Endothelial cell of umbilical vein (primary cell): ENCODE results near the gene ASS1. TPM values are rescaled to one million over a fixed set of nuclear protein-coding genes. Genes with fewer than 3 reads are reported as not detected.

Experiments used
- BruUV-seq: library from RNA; stranded (reverse); fragments of 400-500 nt; replicated peaks from 2 replicates; lab custom pipeline; 2021; lab: Mats Ljungman, UMichigan
- CTCF ChIA-PET: fragments of 300-600, 350-600 bp; sonication (Branson Sonifier 250); formaldehyde crosslinking; loops from one replicate; lab custom pipeline; 2021; ENCODE audit warnings: antibody characterized with exemption, inconsistent platforms; lab: Charles Lee
- POLR2A ChIA-PET: fragments of 300-600, 350-600 bp; sonication (Branson Sonifier 250); formaldehyde crosslinking; loops from one replicate; lab custom pipeline; 2021; ENCODE audit warnings: antibody characterized with exemption, inconsistent platforms; lab: Charles Lee
- DNase-seq: peaks from one replicate; pipeline ENCODE4 v3.0.0-alpha.2; 2011; ENCODE audit warnings: low read depth, low spot score
- FAIRE-seq: peaks from 2 replicates; lab custom pipeline; 2011; peaks lifted over from hg19 to GRCh38; lab: Jason Lieb, UNC
- H2AFZ ChIP-seq: 2 replicates; pipeline ENCODE4 v1.6.0; 2012; ENCODE audit warnings: low read depth, low read length, control low read depth, inconsistent platforms
- H3K27ac ChIP-seq: 2 replicates; pipeline ENCODE4 v1.5.1; 2011; ENCODE audit warnings: low read depth, mild to moderate bottlenecking, control low read depth, low read length, moderate library complexity; ENCODE audit not compliant: insufficient read depth
- H3K27me3 ChIP-seq, 2 experiments: 2 replicates each; pipeline versions ENCODE4 v1.6.0 to v1.6.1; 2011; ENCODE audit warnings: low read length in 2 of 2, mixed read lengths in 1 of 2; ENCODE audit not compliant: control insufficient read depth in 2 of 2, insufficient read depth in 2 of 2
- H3K36me3 ChIP-seq, 2 experiments: 2 replicates in 1 of 2; 3 replicates in 1 of 2; pipeline ENCODE4 v1.5.1; 2011; ENCODE audit warnings: low read length in 2 of 2, mild to moderate bottlenecking in 1 of 2, moderate library complexity in 1 of 2; ENCODE audit not compliant: control insufficient read depth in 2 of 2, insufficient read depth in 2 of 2; ENCODE audit errors: extremely low read depth in 1 of 2
- H3K4me1 ChIP-seq: 3 replicates; pipeline ENCODE4 v1.5.1; 2011; ENCODE audit warnings: mild to moderate bottlenecking, low read length; ENCODE audit not compliant: control insufficient read depth, insufficient read depth; ENCODE audit errors: extremely low read depth
- H3K4me2 ChIP-seq: 2 replicates; pipeline ENCODE4 v1.6.1; 2011; ENCODE audit warnings: low read length, control low read depth, mixed read lengths; ENCODE audit not compliant: insufficient read depth
- H3K4me3 ChIP-seq, 3 experiments: fragments of 200-600 bp in 1 of 3; sonication (generic), shearing (Covaris generic) in 1 of 3; replicated peaks in 1 of 3; 2 replicates each; pipeline ENCODE4 v1.5.1; 2011 to 2016; ENCODE audit warnings: control low read depth in 3 of 3, low read length in 3 of 3, mild to moderate bottlenecking in 2 of 3, inconsistent platforms in 1 of 3, low read depth in 1 of 3, moderate library complexity in 1 of 3; ENCODE audit not compliant: insufficient read depth in 1 of 3
- H3K79me2 ChIP-seq: 2 replicates; pipeline ENCODE4 v1.6.0; 2012; ENCODE audit warnings: low read length, inconsistent platforms; ENCODE audit not compliant: control insufficient read depth, insufficient read depth
- H3K9ac ChIP-seq: replicated peaks from 2 replicates; pipeline ENCODE3; 2011; ENCODE audit warnings: low read length, control low read depth; ENCODE audit not compliant: insufficient read depth; ENCODE audit errors: extremely low read depth
- H3K9me1 ChIP-seq: replicated peaks from 3 replicates; pipeline ENCODE4 v1.6.0; 2011; ENCODE audit warnings: mild to moderate bottlenecking, low read length; ENCODE audit not compliant: control insufficient read depth, insufficient read depth; ENCODE audit errors: extremely low read depth
- H3K9me3 ChIP-seq: replicated peaks from 2 replicates; pipeline ENCODE4 v1.5.1; 2012; ENCODE audit warnings: low read length, inconsistent platforms; ENCODE audit not compliant: control insufficient read depth, insufficient read depth
- H4K20me1 ChIP-seq: replicated peaks from 2 replicates; pipeline ENCODE3; 2011; ENCODE audit warnings: mild to moderate bottlenecking, low read length; ENCODE audit not compliant: control insufficient read depth, insufficient read depth; ENCODE audit errors: extremely low read depth
- CTCF ChIP-seq, 2 donors: IDR thresholded peaks; 1 replicate in 1 of 2; 2 replicates in 1 of 2; pipeline ENCODE4 v1.5.1; 2011; ENCODE audit warnings: low read length in 2 of 2, mild to moderate bottlenecking in 2 of 2, moderate library complexity in 2 of 2, control low read depth in 1 of 2, inconsistent platforms in 1 of 2, low read depth in 1 of 2; ENCODE audit not compliant: insufficient read depth in 1 of 2; ENCODE audit errors: extremely low read depth in 1 of 2
- EZH2 ChIP-seq: IDR thresholded peaks from 2 replicates; pipeline ENCODE4 v1.6.1; 2012; ENCODE audit warnings: borderline replicate concordance, low read depth, mild to moderate bottlenecking, moderate library complexity, low read length, inconsistent platforms; ENCODE audit not compliant: severe bottlenecking
- FOS ChIP-seq: IDR thresholded peaks from 2 replicates; pipeline ENCODE4 v1.6.1; 2011; ENCODE audit warnings: mild to moderate bottlenecking, low read length, moderate library complexity, borderline replicate concordance; ENCODE audit not compliant: insufficient read depth
- GATA2 ChIP-seq: IDR thresholded peaks from 2 replicates; pipeline ENCODE4 v1.7.0; 2011; ENCODE audit warnings: low read depth, mild to moderate bottlenecking, moderate library complexity, mixed read lengths, low read length; ENCODE audit not compliant: insufficient read length, insufficient read depth
- MAX ChIP-seq: IDR thresholded peaks from 2 replicates; pipeline ENCODE4 v1.6.1; 2011; ENCODE audit not compliant: insufficient read depth, insufficient read length
- MYC ChIP-seq: IDR thresholded peaks from one replicate; pipeline ENCODE4 v1.6.1; 2011; ENCODE audit warnings: mild to moderate bottlenecking, low read depth, low read length
- POLR2A ChIP-seq: IDR thresholded peaks from 2 replicates; pipeline ENCODE4 v1.6.1; 2012; ENCODE audit warnings: low read depth, mild to moderate bottlenecking, control low read depth, low read length
- POLR2AphosphoS5 ChIP-seq: IDR thresholded peaks from 2 replicates; pipeline ENCODE4 v1.6.1; 2012; ENCODE audit warnings: low read depth, mild to moderate bottlenecking, control low read depth, low read length, moderate library complexity; ENCODE audit not compliant: insufficient read depth
- dilution Hi-C: fragments of 300-500 bp; cut with MboI; formaldehyde crosslinking; loops from one replicate; pipeline ENCODE4 v1.15.0; 2019; ENCODE audit warnings: low sequenced_read_pairs; ENCODE audit not compliant: extremely low pct_ligation_motif_present
- intact Hi-C: fragments of 100-400 bp; cut with micrococcal nuclease; formaldehyde crosslinking; loops from one replicate; pipeline ENCODE4 v1.10.0; 2022
- polyA plus RNA-seq, 4 experiments: library from polyadenylated mRNA; depleted of rRNA in 3 of 4; stranded (reverse) in 3 of 4; unstranded in 1 of 4; fragments of >200 nt; gene quantifications; 2 replicates each; pipeline versions ENCODE4 v1.2.1 to v1.2.3, GENCODE V29; 2011 to 2012; ENCODE audit warnings: missing spikeins in 1 of 4
- total RNA-seq: library from RNA; stranded (reverse); gene quantifications from 2 replicates; pipeline ENCODE4 v1.2.3, GENCODE V29; 2021

Gene ASS1
- total and polyA plus RNA-seq, 2 donors (not counting 3 experiments of a cell fraction or from before 2014, with no cell fraction given) = 3.6 to 12.4 TPM

GRCh38 chr9:130447193-130447816 lies 2.5 kb downstream of the ASS1 start:
- no peak overlapping the region for H2AFZ ChIP-seq
- H3K9ac ChIP-seq = no peak overlapping the region
- FAIRE-seq (no peak), DNase-seq (no peak)
- H3K27me3 ChIP-seq = peaks cover 0 to 6% of the 10 kb centered on the region in 2 experiments
- intact Hi-C loops (no loop called here), dilution Hi-C loops (no loop called here)
- no peak overlapping the region for H3K4me2 ChIP-seq
- no peak overlapping the region for H3K27ac ChIP-seq
- H4K20me1 ChIP-seq = no peaks in the 10 kb centered on the region
- no peaks in the 10 kb centered on the region for H3K36me3 ChIP-seq
- no peaks in the 10 kb centered on the region for H3K9me1 ChIP-seq
- no TSS peak for BruUV-seq
- CTCF ChIA-PET = interaction anchor here (1.1 to 1.5 kb wide), 2 partner anchors 20 to 237 kb away, joined by 4 to 8 read pairs; no protein-coding TSS in a partner anchor
- POLR2A ChIA-PET = no interaction called here
- H3K4me3 ChIP-seq = no peak overlapping the region
- no peaks in the 10 kb centered on the region for H3K9me3 ChIP-seq
- TF ChIP-seq FOS (no peak), POLR2AphosphoS5 (no peak), CTCF (IDR thresholded peaks at IDR 0.05; ENCODE audit: extremely low read depth in 1 of 2, insufficient read depth in 1 of 2, low read depth in 1 of 2, low read length in 2 of 2) (no peak), POLR2A (no peak), MYC (no peak), MAX (no peak), GATA2 (no peak), EZH2 (no peak)
- no peaks in the 10 kb centered on the region for H3K79me2 ChIP-seq
- H3K4me1 ChIP-seq = peaks cover 22% of the 10 kb centered on the region
